GM23338 (cell line): Measurements from ENCODE around the gene CCNY. TPM values are rescaled to one million over a fixed set of nuclear protein-coding genes. Genes with fewer than 3 reads are reported as not detected.
A peak's percentile ranks its signal among the peaks of the same experiment; 100 is the strongest.

Experiments used
- ATAC-seq: fragments of 200-7000 bp; cut with Tn5 transposase; 3 replicates; pipeline ENCODE4 v1.9.1; 2020
- DNase-seq: peaks from one replicate; pipeline ENCODE4 v3.0.0-alpha.2; 2015; ENCODE audit warnings: low spot score
- H2AFZ ChIP-seq: fragments of 200-600 bp; sonication (generic); 2 replicates; pipeline ENCODE4 v1.8.0; 2016; ENCODE audit warnings: antibody characterized with exemption, mild to moderate bottlenecking, moderate library complexity
- H3F3A ChIP-seq: fragments of 200-600 bp; sonication (generic); replicated peaks from 2 replicates; pipeline ENCODE4 v1.8.0; 2017; ENCODE audit warnings: antibody characterized with exemption, mixed run types, low read depth
- H3K27ac ChIP-seq: fragments of 200-600 bp; sonication (generic); 2 replicates; pipeline ENCODE4 v1.6.1; 2016; ENCODE audit warnings: low read depth
- H3K27me3 ChIP-seq: fragments of 200-600 bp; sonication (generic); 2 replicates; pipeline ENCODE4 v1.8.0; 2016; ENCODE audit warnings: mild to moderate bottlenecking, mixed run types, moderate library complexity; ENCODE audit not compliant: insufficient read depth
- H3K36me3 ChIP-seq: fragments of 200-600 bp; sonication (generic); 2 replicates; pipeline ENCODE4 v1.8.0; 2016; ENCODE audit warnings: mild to moderate bottlenecking; ENCODE audit not compliant: insufficient read depth
- H3K4me1 ChIP-seq: fragments of 200-600 bp; sonication (generic); 2 replicates; pipeline ENCODE4 v1.8.0; 2016; ENCODE audit warnings: mild to moderate bottlenecking, moderate library complexity; ENCODE audit not compliant: insufficient read depth
- H3K4me2 ChIP-seq: fragments of 200-600 bp; sonication (generic); 2 replicates; pipeline ENCODE4 v1.7.1; 2017; ENCODE audit warnings: mixed run types
- H3K4me3 ChIP-seq: fragments of 200-600 bp; sonication (generic); 2 replicates; pipeline ENCODE4 v1.6.1; 2016; ENCODE audit warnings: mixed run types
- H3K79me2 ChIP-seq: fragments of 200-600 bp; sonication (generic); replicated peaks from 2 replicates; pipeline ENCODE4 v1.8.0; 2017; ENCODE audit warnings: mild to moderate bottlenecking; ENCODE audit not compliant: insufficient read depth
- H3K9me2 ChIP-seq: fragments of 200-600 bp; sonication (generic); 2 replicates; pipeline ENCODE4 v1.8.0; 2017; ENCODE audit not compliant: insufficient read depth
- H4K20me1 ChIP-seq: fragments of 200-600 bp; sonication (generic); replicated peaks from 2 replicates; pipeline ENCODE4 v1.8.0; 2017; ENCODE audit warnings: mild to moderate bottlenecking; ENCODE audit not compliant: insufficient read depth
- H3K27ac Mint-ChIP-seq: 2 replicates; pipeline ENCODE4 v1.8.0; 2020; ENCODE audit warnings: inconsistent platforms, mild to moderate bottlenecking, moderate library complexity, mixed read lengths
- H3K27me3 Mint-ChIP-seq: 3 replicates; pipeline ENCODE4 v1.8.0; 2022; ENCODE audit warnings: low read depth, mild to moderate bottlenecking, moderate library complexity, mixed read lengths, inconsistent platforms; ENCODE audit not compliant: insufficient read depth, poor library complexity
- H3K36me3 Mint-ChIP-seq: 3 replicates; pipeline ENCODE4 v1.8.0; 2021; ENCODE audit warnings: low read depth, mild to moderate bottlenecking, inconsistent platforms, moderate library complexity, mixed read lengths
- H3K4me1 Mint-ChIP-seq: 3 replicates; pipeline ENCODE4 v1.8.0; 2020; ENCODE audit warnings: mild to moderate bottlenecking, inconsistent platforms, mixed read lengths
- H3K4me3 Mint-ChIP-seq: 3 replicates; pipeline ENCODE4 v1.8.0; 2021; ENCODE audit warnings: moderate library complexity, mild to moderate bottlenecking, inconsistent platforms, mixed read lengths
- H3K9me3 Mint-ChIP-seq: 3 replicates; pipeline ENCODE4 v1.8.0; 2020; ENCODE audit warnings: moderate library complexity, mild to moderate bottlenecking, inconsistent platforms, mixed read lengths
- CTCF ChIP-seq, 2 experiments: fragments of 200-600 bp in 1 of 2; sonication (generic) in 1 of 2; conservative IDR thresholded peaks; 2 replicates each; pipeline versions ENCODE4 v1.5.1 to v1.6.1; 2016 to 2017; ENCODE audit warnings: antibody characterized with exemption in 2 of 2, low read depth in 2 of 2, mild to moderate bottlenecking in 2 of 2, moderate library complexity in 1 of 2
- ETS1 ChIP-seq: IDR thresholded peaks from 2 replicates; pipeline ENCODE4 v1.6.1; 2016; ENCODE audit warnings: antibody characterized with exemption
- EZH2 ChIP-seq: fragments of 200-600 bp; sonication (generic); IDR thresholded peaks from one replicate; pipeline ENCODE4 v1.8.0; 2017; ENCODE audit warnings: antibody characterized with exemption, mild to moderate bottlenecking, low read depth; ENCODE audit not compliant: unreplicated experiment
- EZH2phosphoT487 ChIP-seq: fragments of 200-600 bp; sonication (generic); IDR thresholded peaks from one replicate; pipeline ENCODE4 v1.8.1; 2018; ENCODE audit warnings: antibody characterized with exemption; ENCODE audit not compliant: unreplicated experiment
- POLR2AphosphoS5 ChIP-seq: IDR thresholded peaks from 2 replicates; pipeline ENCODE4 v1.6.1; 2016; ENCODE audit warnings: antibody characterized with exemption, low read depth
- STAT1 ChIP-seq: IDR thresholded peaks from one replicate; pipeline ENCODE4 v1.6.1; 2016; ENCODE audit warnings: antibody characterized with exemption; ENCODE audit not compliant: unreplicated experiment
- ZNF114 ChIP-seq: fragments of 250-450 bp; sonication (Bioruptor Pico); IDR thresholded peaks from 2 replicates; pipeline ENCODE4 v1.5.0; 2020; ENCODE audit warnings: mild to moderate bottlenecking, moderate library complexity
- ZNF331 ChIP-seq: fragments of 250-450 bp; sonication (Bioruptor Pico); IDR thresholded peaks from 2 replicates; pipeline ENCODE4 v1.5.0; 2020; ENCODE audit warnings: low read depth, mild to moderate bottlenecking, moderate library complexity
- ZNF462 ChIP-seq: fragments of 250-450 bp; sonication (Bioruptor Pico); IDR thresholded peaks from 2 replicates; pipeline ENCODE4 v1.5.0; 2020; ENCODE audit warnings: mild to moderate bottlenecking, moderate library complexity
- polyA plus RNA-seq: library from polyadenylated mRNA; unstranded; fragments of >200 nt; fragmentation: Nextera tagmentation; extraction: Ambion mirVana; gene quantifications from 2 replicates; pipeline ENCODE4 v1.2.1, GENCODE V29; 2016
- total RNA-seq: library from RNA; depleted of rRNA; stranded (reverse); fragments of >200 nt; shearing (Covaris generic); gene quantifications from 2 replicates; pipeline ENCODE4 v1.2.3, GENCODE V29; 2014

The CCNY gene
- total and polyA plus RNA-seq, 2 experiments from 2014 or later, result 14.2 to 29.0 TPM

GRCh38 chr10:35412003-35412723 lies 75.9 kb downstream of the CCNY start:
- Mint-ChIP-seq H3K27ac (no peak overlapping the region), H3K9me3 (peaks cover 15% of the 10 kb centered on the region), H3K36me3 (peaks cover 14% of the 10 kb centered on the region), H3K27me3 (peaks cover 1% of the 10 kb centered on the region), H3K4me1 (peaks cover 41% of the 10 kb centered on the region), H3K4me3 (no peak overlapping the region)
- peaks cover 90% of the 10 kb centered on the region for H3K79me2 ChIP-seq
- DNase-seq (no peak), ATAC-seq (peak; percentile 15)
- H3K4me1 ChIP-seq, result peaks cover 43% of the 10 kb centered on the region
- peak overlapping the region; percentile 9; the same call in 1 of the 2 replicates for H3K27ac ChIP-seq
- H3K36me3 ChIP-seq, result no peaks in the 10 kb centered on the region
- no peak overlapping the region for H3K4me3 ChIP-seq
- no peak overlapping the region for H3K4me2 ChIP-seq
- H4K20me1 ChIP-seq, result peaks cover 4% of the 10 kb centered on the region
- TF ChIP-seq POLR2AphosphoS5 (no peak), CTCF (conservative IDR thresholded peaks at IDR 0.05; ENCODE audit: low read depth in 2 of 2) (no peak)
- H3F3A ChIP-seq, result no peaks in the 10 kb centered on the region
- H3K27me3 ChIP-seq, result no peaks in the 10 kb centered on the region
- H3K9me2 ChIP-seq, result no peaks in the 10 kb centered on the region
- H2AFZ ChIP-seq, result no peak overlapping the region

- Histone ChIP-seq H4K20me1 (peaks cover 4% of the 10 kb centered on the region), H3K9me2 (no peaks in the 10 kb centered on the region), H3K4me3 (no peak overlapping the region), H3K27me3 (no peaks in the 10 kb centered on the region), H3K36me3 (no peaks in the 10 kb centered on the region), H3K27ac (0 out of 2 replicates have a peak overlapping the region, but pooled peaks have one; percentile 76), H3K4me2 (peak overlapping the region; percentile 45; the same call in 1 of the 2 replicates), H3K79me2 (peaks cover 97% of the 10 kb centered on the region), H3F3A (no peaks in the 10 kb centered on the region), H3K4me1 (peaks cover 48% of the 10 kb centered on the region), H2AFZ (no peak overlapping the region)
- DNase-seq, result no peak
- H3K27me3 Mint-ChIP-seq, result peaks cover 1% of the 10 kb centered on the region
- H3K36me3 Mint-ChIP-seq, result peaks cover 6% of the 10 kb centered on the region
- H3K27ac Mint-ChIP-seq, result no peak overlapping the region
- no peak overlapping the region for H3K4me3 Mint-ChIP-seq
- H3K4me1 Mint-ChIP-seq, result peaks cover 47% of the 10 kb centered on the region
- H3K9me3 Mint-ChIP-seq, result peaks cover 6% of the 10 kb centered on the region
- peak; percentile 15 for ATAC-seq
- TF ChIP-seq STAT1 (no peak), EZH2 (no peak), ZNF331 (CRISPR knock-in tag) (no peak), ZNF462 (CRISPR knock-in tag) (no peak), ZNF114 (CRISPR knock-in tag) (no peak), EZH2phosphoT487 (no peak), ETS1 (no peak)
These were observed 76.7 kb downstream of the CCNY start for GRCh38 chr10:35412900-35413491.
